Measurements from ENCODE around the gene ZKSCAN3. TPM values are rescaled to one million over a fixed set of nuclear protein-coding genes. Genes with fewer than 3 reads are reported as not detected.
"Not testable (repeated sequence)": the region's sequence is repeated elsewhere in the genome, so short reads cannot be mapped to it uniquely, and the experiment has no call there.

ZKSCAN3 gene
- polyA plus RNA-seq (2013, experiment 1 of 2; ENCODE audit: insufficient read length) = 3.6 TPM
- 3.9 TPM for polyA plus RNA-seq (2013, experiment 2 of 2; ENCODE audit: insufficient read length)

DNA sequence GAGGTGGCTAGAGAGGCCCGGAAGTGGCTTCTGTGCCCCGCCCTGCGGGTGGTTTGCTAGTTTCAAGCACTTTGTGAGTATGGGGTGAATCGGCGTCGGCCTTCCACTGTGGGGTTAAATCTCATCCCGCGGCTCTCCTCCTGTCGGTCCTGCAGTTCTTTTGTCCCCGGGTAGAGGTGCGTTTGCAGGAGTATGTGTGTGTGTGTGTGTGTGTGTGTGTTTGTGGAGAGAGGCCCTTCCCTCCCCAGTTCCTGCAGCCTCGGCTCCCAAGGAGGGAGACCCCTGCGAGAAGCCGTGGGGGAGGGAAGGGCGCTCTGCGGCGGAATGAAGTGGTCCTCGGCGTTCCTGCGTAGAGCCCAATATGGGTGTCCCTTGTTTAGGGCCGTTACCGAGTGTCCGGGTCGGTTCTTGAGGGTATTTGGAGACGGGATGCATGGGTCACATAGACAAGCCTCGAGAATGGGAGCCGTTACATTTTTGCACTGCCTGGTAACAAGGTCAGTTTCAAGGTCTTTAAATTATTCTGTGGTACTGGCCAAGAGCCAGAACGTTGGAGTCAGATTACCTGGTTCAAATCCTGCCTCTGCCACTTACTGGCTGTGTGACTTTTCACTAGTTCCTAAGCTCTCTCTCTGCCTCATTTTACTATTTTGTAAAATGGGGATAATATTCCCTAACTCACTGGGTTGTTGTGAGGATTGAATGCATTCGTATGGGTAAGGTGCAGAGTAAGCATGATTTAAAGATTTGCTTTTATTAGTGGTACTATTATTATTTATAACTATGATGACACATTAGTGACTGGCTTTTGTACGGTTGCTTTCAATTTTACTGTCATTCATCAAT lies at the start of gene ZKSCAN3:
Gene ZKSCAN3 (plus strand): TSS at position 56 of the 846 bp plus-strand sequence. CDS start 9,640 bp downstream, outside the sequence.
- peak; percentile 73 for DNase-seq

DNA sequence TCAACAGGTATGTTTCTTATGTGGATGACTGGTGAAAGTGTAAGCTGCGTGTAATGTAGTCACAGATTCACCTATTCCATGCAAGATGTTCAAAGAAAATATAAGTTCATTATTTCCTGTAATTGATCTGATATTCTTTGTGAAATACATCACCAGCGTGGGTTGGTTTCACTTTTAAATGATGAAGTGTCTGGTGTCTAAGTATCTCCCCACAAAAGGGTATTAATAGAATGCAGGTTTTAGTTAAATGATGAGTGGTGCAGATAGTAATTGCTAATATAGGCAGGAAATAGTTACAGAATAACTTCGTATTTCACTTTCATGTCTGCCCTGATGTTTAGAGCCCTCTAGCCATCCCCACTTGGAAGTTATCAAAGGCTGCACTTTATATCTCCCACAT lies 46.2 kb upstream of the ZKSCAN3 start:
- DNase-seq = no peak

DNA sequence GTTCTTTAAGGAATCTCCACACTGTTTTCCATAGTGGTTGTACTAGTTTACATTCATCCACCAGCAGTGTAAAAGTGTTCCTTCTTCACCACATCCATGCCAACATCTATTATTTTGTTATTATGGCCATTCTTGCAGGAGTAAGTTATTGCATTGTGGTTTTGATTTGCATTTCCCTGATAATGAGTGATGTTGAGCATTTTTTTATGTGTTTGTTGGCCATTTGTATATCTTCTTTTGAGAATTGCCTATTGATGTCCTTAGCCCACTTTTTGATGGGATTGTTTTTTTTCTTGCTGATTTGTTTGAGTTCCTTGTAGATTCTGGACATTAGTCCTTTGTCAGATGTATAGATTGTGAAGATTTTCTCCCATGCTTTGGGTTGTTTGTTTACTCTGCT lies 43.4 kb upstream of the ZKSCAN3 start:
- not testable (repeated sequence) for DNase-seq

DNA sequence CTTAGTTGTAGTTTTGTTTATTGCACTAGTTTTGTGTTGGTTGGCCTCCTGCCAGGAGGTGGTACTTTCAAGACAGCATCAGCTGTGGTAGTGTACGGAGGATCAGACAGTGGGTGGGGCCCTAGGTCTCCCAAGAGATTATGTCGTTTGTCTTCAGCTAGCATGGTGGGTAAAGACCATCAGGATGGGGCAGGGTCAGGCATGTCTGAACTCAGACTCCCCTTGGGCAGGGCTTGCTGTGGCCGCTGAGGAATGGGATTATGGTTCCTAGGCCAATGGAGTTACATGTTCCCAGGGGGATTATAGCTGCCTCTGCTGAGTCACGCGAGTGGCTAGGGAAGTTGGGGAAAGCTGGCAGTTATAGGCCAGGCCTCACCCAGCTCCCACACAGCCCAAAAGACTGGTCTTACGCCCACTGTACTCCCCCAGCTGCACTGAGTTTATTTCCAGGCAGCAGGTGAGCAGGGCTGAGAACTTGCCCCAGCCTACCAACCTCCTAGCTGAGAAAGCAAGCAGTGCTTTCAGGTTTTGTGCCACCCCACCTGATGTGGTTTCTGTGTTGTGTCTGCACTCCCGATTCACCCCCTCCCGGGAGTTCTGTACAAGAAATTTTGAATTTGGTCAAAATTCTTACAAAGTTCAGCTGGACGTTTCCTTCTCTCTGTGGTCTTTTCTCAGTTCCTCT lies 38.5 kb upstream of the ZKSCAN3 start:
- DNase-seq = no peak

DNA sequence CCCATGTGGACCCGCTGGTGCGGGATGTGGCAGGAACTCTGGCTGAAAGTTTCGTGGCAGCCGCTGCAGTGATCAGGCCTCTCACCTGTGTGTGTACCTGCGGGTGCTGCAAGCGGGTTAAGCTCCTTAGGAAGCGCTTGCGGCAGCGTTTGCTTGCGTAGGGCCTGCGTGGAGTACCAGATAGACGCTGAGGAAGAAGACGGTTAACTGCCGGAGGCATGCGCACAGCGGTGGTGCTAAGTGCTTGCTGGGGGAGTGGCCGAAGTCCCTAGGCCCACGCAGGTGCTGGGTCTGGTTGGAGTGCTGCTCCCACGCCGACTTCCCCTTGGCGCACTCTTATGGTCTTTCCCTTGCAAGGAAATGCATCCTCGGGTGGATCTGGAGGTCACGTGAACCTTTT lies 36.8 kb upstream of the ZKSCAN3 start:
- DNase-seq = no peak

DNA sequence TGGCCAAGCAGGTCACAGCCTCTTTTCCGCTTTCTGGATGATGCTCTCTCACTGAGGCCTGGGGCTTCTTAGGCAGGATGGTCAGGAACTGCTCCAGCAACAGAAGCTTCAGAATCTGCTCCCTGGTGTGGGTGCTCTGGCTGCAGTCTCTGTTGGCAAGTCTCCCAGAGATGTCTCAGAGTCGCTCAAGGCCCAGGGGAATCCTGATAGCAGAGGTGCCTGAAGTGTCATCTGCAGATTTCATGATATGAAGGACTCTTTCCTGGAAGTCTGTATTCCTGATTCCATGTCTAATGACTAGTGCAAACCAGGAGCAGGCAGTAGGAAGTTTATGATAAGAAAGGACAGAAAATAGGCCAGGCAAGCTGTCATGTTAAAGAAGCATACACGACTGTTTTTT lies 34.1 kb upstream of the ZKSCAN3 start:
- DNase-seq = no peak

DNA sequence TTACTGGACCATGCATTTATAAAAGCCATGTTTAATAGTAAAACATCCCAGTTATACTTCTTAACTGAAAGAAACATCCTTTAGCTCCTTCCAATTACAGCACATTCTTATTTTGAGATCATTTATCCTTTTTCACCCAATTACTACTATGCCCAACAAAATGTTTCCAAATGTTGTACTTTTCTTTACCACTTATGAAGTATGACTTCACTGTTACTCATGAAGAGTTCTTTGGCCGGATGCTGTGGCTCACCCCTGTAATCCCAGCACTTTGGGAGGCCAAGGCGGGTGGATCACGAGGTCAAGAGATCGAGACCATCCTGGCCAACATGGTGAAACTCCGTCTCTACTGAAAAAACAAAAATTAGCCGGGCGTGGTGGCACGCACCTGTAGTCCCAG lies 31.9 kb upstream of the ZKSCAN3 start:
- not testable (repeated sequence) for DNase-seq

DNA sequence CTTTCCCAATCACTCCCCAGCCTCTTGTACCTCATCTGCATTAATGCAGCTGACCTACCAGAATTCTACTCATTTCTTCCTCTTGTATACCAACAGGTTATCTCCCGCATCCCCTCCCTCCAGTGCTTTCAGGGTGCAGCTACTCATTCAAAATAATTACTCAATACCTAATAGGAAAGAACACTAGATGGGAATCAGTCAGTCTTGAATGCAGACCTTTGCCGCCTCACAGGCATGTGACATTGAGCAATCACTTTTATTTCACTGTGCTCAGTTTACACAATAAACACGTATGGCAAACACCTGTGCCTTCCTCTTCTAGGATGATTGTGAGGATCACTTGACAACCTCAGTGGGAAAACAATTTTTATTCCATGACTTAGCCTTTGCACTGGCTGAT lies 27.1 kb upstream of the ZKSCAN3 start:
- DNase-seq = no peak

DNA sequence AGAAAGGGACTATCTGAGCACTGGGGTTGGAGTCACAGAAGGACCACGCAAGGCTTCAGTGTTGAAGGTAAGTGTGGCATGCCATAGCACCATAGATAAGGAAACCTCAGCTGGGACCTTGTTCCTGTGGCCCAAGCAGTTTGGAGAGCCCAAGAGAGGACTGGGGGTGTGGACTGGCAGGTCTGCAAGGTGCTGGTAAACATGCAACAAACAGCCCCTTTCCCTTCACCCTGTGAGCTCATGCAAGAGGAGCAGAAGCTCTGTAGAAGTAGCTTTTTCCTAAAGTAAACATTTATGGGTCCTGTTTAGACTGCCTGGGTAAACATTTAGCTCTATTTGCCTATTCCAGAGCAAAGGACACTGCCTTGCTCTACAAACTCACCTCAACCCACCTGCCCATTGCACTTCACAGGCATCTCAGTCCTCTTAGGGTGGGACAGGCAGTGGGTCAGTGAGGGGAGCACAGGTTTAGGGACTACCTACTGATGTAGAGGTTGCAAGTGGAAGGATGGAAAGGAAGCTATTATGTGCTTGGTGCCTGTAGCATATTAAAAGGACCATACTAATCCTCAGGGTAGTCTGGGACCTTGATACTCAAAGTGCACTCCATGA lies 25.8 kb upstream of the ZKSCAN3 start:
- no peak for DNase-seq

DNA sequence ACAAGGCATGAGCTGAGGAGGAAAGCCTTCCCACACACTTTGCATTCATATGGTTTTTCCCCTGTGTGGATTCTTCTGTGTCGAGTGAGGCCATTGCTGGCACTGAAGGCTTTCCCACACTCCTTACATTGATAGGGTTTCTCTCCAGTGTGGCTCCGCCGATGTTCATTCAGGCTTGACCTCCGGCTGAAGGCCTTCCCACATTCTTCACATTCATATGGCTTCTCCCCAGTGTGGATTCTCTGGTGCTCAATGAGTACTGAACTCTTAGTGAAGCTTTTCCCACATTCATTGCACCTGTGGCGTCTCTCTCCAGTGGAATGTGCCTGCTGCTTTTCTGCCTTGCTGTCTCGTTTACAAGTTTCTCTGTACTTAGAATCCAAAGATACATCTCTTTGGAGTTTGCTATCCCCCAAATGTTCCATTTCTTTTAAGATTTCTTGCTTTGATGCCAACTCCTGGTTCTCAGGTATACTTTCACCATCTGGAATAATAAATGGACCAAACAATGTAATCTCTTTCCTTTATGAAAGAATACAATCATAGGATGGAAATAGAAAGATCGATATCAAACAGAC lies 23.3 kb upstream of the ZKSCAN3 start:
- DNase-seq = no peak

DNA sequence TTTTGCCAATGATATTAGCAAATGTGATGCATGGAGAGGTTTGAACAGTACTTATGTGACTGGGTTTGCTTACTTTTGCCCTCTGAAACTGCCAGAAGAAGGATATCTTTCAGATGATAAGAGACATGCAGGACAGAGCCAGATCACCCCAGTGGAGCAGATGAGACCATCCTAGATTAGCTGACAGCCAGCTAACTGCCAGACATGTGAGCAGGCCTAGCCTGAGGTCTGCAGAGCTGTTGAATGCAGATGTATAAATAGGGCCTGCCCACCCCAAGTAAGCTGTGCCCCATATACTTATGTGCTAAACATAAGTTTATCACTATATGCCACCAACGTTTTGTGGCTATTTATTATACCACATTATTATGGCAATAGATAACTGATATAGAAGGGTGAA lies 19.7 kb upstream of the ZKSCAN3 start:
- DNase-seq = no peak

DNA sequence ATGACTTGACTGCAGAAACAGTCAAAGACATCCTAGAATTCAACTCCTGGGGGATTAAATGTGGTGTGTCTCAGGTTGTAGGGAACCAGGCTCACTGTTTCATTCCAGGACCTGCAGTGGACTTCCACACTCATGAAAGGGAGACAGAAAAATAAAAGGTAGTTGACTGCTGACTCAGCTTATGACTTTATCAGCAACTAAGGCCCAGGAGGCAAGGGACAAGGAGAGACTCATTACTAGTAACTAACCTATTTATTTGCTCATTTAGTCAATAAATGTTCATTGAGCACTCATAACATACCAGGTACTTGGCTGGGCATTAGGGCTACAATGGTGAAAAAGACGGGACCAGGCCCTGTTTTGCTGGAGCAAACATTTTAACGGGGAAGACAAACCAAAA lies 16.7 kb upstream of the ZKSCAN3 start:
- no peak for DNase-seq

DNA sequence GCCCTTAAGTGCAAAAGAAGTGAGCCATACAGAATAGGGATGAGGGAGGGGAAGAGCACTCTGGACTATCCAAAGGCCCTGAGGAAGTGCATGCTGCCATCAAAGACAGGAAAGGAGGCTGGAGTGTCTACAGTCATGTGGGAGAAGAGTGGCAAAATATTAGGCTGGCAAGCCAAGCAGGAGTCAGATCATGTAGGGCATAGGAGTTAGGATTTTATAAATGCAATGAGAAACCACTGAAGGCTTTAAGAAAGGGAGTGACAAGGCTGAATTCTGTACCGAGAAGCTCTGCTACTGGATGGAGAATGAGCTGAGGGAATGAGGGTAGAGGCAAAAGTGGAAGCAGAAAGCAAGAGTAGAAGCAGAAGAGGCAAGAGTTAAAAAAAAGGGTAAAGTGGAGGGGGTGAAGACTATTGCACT lies 16.1 kb upstream of the ZKSCAN3 start:
- DNase-seq = no peak

DNA sequence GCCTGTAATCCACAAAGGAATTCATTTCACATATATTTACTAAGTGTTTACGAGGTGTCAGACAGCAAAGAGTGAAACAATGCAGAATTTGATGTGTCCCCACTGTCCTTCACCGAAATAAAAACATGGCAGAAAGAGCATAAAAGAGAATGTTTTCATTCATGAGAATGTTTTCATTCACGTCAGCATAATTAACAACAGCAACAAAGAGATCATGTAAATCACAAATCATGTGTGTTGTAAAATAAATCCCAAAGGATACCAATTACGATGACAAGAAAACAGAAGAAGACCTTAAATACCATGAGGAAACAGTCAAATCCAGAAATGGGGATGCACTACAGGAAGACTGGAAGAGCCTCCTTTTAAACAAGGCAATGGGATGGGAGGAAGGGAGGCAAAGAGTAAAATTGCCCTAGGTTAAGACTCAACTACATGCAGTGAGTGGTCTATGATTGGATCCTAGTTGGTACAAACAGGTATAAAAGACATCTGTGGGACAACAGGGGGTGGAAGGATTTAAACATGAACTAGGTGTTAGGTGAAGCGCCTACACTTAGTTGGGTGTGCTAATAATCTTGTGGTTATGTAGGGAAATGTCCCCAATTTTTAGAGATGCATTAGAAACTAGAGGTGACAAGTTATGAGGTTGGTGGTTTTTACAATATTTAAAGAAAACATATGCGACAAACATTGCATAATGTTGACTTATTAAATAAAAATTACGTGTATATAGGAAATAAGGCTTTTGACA lies 15.3 kb upstream of the ZKSCAN3 start:
- DNase-seq = no peak

DNA sequence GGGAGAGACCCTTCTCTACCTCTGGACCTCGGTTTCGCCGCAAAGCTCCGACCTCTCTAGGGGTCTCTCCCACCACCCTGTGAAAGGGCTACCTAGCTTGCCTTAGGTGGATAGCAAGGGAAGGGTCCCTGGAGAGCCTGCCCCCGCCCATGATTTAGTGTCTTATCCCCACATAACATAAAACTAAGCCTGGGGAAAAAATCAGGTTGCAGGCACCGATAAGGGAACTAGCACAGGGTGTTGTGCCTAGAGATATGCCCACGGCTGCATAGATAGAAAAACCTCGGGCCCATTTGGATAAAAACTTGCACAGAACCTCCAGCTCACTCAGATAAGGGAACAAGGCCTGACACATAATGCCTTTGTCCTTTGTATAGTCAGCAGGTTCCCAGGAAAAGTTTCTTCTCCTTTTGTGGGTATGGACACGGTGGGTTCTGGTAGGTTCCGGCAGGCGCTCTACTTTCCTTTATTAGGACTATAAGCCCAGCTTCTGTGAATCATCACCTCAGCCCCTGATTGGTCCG lies 14.6 kb upstream of the ZKSCAN3 start:
- no peak for DNase-seq

DNA sequence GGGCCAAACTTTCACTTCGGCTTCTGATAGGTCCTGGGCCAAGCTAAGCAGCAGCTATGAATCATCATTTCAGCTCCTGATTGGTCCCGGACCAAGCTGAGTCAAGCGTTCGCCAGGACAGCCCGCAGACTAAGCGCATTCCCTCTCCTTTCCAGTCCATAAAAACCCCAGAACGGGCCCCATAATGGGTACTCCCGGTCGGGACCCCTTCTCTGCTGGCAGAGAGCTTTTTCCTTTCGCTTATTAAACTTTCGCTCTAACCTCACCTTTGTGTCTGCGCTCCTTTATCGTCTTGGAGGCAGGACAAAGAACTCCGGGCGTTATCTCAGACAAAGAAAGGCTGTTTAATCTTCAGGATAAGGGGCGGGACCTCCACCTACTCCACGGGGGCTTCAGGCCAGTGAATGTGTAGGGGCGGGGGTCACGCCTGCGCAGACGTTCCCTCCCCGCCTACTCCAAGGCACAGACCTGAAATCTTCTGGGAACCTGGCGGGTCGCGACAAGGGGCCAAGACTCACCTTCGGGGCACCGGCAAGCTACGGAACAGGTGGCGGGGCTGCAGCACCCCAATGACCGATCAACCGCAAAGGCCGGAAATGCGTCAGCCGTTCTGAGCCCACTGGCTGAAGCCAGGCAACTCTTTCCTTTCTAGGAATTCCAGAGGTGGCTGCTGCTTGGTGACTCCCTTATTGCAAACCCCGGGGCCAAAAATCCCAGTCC lies 14.0 kb upstream of the ZKSCAN3 start, which contains the start of gene ZSCAN31:
Gene ZSCAN31 (minus strand): TSS at position 585 of the 720 bp plus-strand sequence. CDS start 6,465 bp downstream, outside the sequence.
- DNase-seq = peak; percentile 99

DNA sequence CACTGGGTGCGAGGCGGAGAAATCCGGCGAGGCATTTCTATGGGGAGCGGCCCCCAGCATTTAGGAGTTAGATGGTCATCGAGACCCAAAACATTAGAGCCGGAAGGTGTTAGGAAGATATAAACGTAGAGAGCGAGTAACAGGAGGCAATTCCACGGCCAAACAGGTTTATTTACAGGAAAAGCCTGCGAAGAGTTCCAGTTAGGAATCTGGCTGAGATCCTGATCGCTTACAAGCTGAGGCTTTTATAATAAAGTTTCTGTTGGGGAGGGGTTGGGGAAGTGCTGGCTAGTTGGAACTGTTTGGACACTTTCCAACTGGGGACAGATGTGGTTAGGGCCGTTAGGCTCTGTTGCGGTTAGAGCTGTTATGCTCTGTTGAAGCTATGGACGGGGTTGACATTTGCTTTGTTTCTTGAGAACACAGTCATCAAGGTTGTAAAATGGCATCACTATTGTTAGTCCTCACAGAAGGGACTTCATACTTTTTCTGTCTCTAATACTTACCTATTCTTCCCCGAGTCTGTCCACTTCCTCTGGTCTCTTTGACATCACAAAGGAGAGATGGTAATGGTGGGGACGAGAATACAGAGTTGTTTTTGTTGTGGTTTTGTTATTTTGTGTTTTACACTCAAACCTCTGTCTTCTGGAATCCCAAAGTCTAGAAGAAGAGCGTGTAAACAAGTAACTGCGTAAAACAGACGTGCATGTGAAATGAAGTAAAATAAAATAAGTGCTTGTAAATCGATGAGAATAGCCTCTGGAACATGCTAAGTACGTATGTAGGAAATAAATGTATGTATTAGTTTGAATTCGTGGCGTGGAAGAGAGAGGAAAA lies 13.2 kb upstream of the ZKSCAN3 start:
- peak; percentile 35 for DNase-seq

DNA sequence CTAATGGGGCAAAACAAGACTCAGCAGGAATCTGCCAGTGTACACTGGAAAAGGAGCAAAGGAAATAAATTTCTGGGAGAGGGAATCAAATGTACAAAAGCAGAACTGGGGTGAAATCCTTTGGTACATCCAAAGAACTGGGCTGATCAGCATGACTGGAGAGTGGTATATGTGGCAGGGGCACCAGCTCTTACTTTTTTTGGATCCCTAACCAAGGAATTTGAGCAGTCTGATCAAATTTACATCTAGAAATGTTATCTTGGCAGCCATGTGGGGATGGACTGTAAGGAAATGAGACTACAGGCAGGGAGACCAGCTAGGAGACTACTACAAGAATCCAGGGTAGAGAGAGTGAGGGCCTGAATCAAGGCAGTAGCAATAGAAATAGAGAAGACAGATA lies 12.6 kb upstream of the ZKSCAN3 start:
- DNase-seq = no peak

DNA sequence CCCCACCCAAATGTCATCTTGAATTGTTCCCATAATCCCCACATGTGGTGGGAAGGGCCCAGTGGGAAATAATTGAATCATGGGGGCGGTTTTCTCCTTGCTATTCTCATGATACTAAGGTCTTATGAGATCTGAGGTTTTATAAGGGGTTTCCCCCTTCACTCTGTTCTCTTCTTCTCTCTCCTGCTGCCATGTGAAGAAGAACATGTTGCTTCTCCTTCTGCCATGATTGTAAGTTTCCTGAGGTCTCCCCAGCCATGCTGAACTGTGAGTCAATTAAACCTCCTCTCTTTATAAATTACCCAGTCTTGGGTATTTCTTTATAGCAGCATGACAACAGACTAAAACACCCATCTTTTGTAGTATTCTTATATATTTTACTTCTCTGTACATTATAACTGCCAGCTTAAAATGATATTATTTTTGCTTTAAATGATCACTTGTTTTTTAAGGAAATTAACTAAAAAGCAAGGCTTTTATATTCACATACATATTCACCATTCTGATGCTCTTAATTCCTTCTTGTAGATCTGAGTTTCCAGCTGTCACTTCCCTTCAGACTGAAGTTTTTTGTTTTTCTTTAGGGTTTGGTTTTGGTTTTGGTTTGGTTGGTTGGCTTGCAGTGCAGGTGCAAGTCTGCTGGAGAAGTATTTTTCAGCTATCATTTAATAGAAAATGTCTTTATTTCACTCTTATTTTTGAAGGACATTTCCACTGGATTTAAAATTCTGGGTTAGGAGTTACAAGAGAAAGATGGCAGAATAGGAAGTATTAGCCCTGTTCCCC lies 9.2 kb upstream of the ZKSCAN3 start:
- DNase-seq = no peak
